Renal cortex interstitium (tissue), 11 donors: ENCODE data around the gene DEFB131A. TPM values are rescaled to one million over a fixed set of nuclear protein-coding genes. Genes with fewer than 3 reads are reported as not detected.
"Not testable (repeated sequence)": the region's sequence is repeated elsewhere in the genome, so short reads cannot be mapped to it uniquely, and the experiment has no call there.

Experiments used
- DNase-seq, 11 donors: peaks; one replicate each; pipeline ENCODE4 v3.0.0-alpha.2; 2013; ENCODE audit warnings: low read depth in 9 of 11, low spot score in 4 of 11; ENCODE audit errors: extremely low read depth in 1 of 11
- polyA plus RNA-seq, 3 donors: library from polyadenylated mRNA; unstranded; fragments of 120-200 nt; gene quantifications; one replicate each; pipeline ENCODE4 v1.2.1, GENCODE V29; 2013; ENCODE audit not compliant: insufficient read length in 3 of 3

Gene DEFB131A
- polyA plus RNA-seq, 3 donors = not detected

DNA sequence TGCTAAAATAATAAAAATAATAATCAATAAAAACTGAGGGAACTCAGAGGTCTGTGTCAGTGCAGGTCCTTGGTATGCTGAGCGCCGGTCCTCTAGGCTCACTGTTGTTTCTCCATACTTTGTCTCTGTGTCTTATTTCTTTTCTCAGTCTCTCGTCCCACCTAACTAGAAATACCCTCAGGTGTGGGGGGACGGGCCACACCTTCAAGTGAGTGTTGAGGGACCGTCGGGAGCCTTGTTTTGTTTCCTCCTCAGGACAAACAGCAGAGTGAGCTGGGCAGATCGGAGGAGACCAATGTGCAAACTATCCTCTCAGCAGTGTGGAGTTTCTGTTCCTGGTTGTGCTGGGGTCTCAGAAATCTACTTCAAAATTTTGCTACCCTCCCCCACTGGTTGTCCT lies 46.3 kb downstream of the DEFB131A start:
- not testable (repeated sequence) for DNase-seq

DNA sequence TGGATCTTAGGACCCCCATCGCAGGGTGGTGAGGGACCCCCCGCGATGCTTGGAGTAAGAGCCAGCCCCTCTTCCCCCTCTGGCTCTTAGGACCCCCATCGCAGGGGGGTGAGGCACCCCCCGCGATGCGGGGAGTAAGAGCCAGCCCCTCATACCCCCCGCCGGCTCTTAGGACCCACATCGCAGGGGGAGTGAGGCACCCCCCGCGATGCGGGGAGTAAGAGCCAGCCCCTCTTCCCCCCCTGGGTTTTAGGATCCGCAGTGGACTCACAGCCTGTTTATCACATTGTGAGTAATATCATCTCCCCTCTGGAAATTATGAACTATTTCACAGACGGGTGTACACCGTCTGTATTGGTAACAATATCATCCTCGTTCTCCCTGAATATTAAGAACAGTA lies 46.8 kb downstream of the DEFB131A start:
- DNase-seq = not testable (repeated sequence)

DNA sequence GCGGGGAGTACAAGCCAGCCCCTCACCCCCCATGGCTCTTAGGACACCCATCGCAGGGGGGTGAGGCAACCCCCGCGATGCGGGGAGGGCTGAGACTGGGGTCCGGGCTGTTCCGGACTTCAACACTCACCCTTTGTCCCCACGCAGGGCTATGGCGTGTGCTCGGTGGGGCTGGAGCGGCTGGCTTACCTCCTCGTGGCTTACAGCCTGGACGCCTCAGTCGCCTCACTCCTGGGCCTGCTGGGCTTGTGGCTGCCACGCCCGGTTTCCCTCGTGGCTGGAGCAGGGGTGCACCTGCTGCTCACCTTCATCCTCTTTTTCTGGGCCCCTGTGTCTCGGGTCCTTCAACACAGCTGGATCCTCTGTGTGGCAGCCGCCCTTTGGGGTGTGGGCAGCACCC lies 49.4 kb downstream of the DEFB131A start:
- not testable (repeated sequence) for DNase-seq

DNA sequence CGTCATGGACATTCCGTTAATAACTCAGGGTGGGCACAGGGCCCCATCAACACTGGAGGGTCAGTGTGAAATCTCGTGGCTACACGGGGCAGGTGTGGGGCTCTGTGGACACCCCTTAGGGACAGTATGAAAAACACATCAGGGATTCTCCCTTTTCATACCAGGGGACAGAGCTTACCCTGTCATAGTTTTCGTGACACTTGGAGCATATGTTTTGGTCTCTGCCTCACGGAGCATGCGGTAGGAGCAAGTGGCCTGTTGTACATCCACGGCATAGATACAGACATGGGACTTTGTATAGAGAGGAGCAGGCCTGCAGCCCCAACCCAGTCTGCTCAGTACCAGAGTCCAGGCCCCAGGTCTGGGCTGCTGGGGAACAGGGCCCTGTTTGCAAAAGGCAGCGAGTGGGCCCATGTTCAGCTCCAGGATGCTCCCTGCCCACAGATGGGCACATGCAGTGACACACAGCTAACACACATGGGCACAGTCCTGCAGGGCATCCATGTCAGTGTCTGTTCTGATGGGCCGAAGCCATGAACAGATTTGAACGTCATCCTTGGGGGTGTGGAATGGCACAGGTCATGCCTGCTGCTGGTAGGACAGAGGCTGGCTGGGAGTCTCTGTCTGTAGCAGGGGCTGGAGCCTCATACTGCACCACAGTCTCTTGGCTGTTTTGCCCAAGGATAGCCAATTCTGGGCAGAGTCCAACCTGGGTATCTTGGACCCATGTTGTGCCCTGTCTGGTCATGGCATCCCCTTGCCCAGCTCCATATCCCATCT lies 50.2 kb downstream of the DEFB131A start:
- not testable (repeated sequence) for DNase-seq

DNA sequence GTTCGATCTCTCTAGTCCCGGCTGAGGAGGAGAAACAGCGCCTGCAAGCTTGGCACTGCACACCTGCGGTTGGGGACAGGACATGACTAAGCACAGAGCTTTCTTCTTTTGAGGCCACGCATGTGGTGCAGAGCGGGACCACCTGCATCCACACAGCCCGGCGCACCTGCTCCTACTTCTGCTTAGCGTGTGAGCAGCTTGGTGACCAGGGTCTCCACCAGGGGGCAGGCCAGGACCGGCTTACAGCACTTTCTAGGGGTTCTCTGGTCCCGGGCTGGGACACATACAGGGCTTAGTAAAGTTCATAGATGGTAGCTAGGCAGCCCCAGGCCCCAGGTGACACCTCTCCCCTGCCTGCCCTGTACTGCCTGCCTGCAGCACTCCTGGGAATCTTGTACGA lies 51.2 kb downstream of the DEFB131A start:
- DNase-seq = peak in 10 of 11 donors; percentile 27 to 56 (median 42)

DNA sequence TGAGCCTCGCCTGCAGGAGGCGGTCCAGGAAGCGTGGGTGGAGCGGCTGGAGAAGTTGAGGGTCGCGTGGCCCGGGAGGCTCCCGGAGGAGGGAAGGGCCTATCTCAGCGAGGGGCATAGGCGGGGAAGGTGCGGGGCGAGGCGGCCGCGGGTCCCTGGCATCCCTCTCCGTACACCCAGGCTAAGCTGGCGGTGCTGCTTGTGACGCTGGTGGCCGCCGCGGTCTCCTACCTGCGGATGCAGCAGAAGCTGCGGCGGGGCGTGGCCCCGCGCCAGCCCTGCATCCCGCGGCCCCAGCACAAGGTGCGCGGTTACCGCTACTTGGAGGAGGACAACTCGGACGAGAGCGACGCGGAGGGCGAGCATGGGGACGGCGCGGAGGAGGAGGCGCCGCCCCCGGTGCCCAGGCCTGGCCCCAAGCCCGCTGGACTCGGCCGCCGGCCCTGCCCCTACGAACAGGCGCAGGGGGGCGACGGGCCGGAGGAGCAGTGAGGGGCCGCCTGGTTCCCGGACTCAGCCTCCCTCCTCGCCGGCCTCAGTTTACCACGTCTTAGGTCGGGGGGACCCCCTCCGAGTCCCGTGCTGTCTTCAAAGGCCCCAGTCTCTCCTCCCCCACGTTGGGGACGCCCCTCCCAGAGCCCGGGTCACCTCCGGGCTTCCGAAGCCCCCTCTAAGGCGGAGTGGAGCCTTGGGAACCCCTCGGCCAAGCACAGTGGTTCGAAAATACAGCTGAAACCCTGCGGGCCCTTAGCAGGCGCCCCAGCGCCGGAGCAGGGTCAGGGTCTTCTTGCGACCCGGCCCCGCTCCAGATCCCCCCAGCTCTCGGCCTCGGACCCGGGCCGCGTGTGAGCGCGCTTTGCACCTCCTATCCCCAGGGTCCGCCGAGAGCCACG lies 53.6 kb downstream of the DEFB131A start:
- not testable (repeated sequence) for DNase-seq

DNA sequence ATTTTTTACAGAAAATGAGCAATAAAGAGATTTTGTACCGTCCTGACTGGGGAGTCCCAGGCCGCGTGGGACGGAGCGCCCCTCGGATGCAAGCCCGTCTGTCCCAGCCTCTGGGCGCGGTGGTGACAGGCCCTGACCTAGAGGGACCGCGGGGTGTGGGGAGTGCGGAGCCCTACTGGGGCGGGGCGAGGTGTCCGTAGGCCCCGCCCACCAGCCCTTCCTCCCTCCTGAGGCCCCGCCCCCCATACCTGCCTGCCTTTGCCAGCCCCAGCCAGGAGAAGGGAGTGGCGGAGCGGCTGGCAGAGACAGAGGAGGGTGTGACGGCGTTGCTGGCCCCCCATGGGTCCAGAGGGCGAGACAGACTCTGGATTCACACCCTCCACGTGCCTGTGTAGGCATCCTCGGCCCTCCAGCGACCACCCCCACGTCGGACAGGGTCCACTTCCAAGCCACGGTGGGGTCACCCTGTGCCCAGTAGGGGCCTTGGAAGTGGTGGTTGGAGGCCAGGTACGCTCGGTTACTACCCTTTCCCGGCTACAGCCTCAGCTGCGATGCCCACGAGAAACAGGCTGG lies 54.3 kb downstream of the DEFB131A start:
- peak in 1 of 11 donors; percentile 3 for DNase-seq

DNA sequence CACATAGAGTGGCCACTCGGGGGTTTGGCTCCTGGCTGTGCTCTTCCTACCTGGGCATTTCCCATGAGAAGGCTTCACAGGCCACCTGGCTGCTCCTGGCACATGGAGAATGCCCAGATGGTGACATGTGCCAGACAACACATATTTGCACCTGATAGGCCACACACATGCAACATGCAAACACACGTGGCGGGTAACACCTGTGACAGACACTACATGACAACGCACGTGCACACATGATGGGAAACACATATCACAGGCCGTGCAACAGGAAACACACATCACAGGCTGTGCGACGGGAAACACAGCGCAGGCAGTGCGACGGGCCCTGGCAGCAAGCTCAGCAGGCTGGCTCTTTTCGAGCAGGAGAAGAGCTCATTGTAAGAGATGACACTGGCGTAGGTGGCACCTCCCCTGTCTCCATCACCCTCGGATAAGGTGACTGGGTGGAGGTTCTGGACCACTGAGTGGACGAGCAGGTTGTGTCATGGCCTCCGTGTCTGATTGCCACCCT lies 55.8 kb downstream of the DEFB131A start:
- not testable (repeated sequence) for DNase-seq

Other genes starting within 250 kb of the DEFB131A start
- not detected for gene USP17L10, start 233.8 kb upstream of the DEFB131A start, polyA plus RNA-seq
- gene USP17L11, start 229.0 kb upstream of the DEFB131A start, polyA plus RNA-seq = not detected
- not detected for gene USP17L12, start 224.3 kb upstream of the DEFB131A start, polyA plus RNA-seq
- not detected for gene USP17L13, start 219.5 kb upstream of the DEFB131A start, polyA plus RNA-seq
- gene USP17L15, start 210.0 kb upstream of the DEFB131A start, polyA plus RNA-seq = not detected
- not detected for gene USP17L17, start 200.5 kb upstream of the DEFB131A start, polyA plus RNA-seq
- not detected for gene USP17L18, start 195.8 kb upstream of the DEFB131A start, polyA plus RNA-seq
- not detected for gene USP17L19, start 191.0 kb upstream of the DEFB131A start, polyA plus RNA-seq
- gene USP17L20, start 186.3 kb upstream of the DEFB131A start, polyA plus RNA-seq = not detected
- gene USP17L21, start 181.5 kb upstream of the DEFB131A start, polyA plus RNA-seq = not detected
- gene USP17L22, start 176.8 kb upstream of the DEFB131A start, polyA plus RNA-seq = not detected
- gene USP17L24, start 119.2 kb upstream of the DEFB131A start, polyA plus RNA-seq = not detected
- gene USP17L25, start 114.5 kb upstream of the DEFB131A start, polyA plus RNA-seq = not detected
- gene USP17L26, start 109.8 kb upstream of the DEFB131A start, polyA plus RNA-seq = not detected
- gene USP17L5, start 105.0 kb upstream of the DEFB131A start, polyA plus RNA-seq = not detected
- not detected for gene USP17L27, start 100.3 kb upstream of the DEFB131A start, polyA plus RNA-seq
- not detected for gene USP17L28, start 95.5 kb upstream of the DEFB131A start, polyA plus RNA-seq
- not detected for gene USP17L29, start 90.8 kb upstream of the DEFB131A start, polyA plus RNA-seq
- not detected for gene USP17L30, start 81.3 kb upstream of the DEFB131A start, polyA plus RNA-seq